Measurements from ENCODE around the gene IP6K1.

GRCh38 chr3:49689046-49689907 is 97.1 kb downstream of the IP6K1 start, which contains the start of the genes MST1 and RNF123:
- TF ChIP-seq CTCF (IDR thresholded peaks at IDR 0.05): peak in 11 of 12 donors; percentile 12 to 58 (median 42)
- TF ChIP-seq POLR2A (IDR thresholded peaks at IDR 0.05): peak in 1 of 2 donors; percentile 72
